ENCODE measurements around the gene TMBIM4.

The TMBIM4 gene

GRCh38 chr12:66141299-66141698 is 28.5 kb downstream of the TMBIM4 start:
- no peak for DNase-seq (ENCODE audit: low read depth in 2 of 2, low spot score in 1 of 2)

DNA sequence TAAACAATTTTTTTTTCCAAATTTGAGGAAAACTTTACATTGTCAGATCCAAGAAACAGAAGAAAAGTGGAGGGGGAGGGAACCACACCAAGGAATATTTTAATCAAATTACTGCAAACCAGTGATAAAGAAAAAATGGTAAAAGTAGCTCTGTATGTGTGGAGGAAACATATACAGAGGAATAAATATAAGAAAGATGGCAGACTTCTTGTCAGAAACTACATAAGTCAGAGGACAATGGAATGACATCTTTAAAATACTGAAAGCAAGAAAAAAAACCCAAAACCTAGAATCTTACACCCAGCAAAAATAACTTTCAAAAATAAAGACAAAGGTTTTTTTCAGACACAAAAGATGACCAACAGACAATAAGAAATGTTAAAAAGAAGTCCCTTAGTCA is 29.1 kb downstream of the TMBIM4 start:
- DNase-seq (ENCODE audit: low read depth in 2 of 2, low spot score in 1 of 2), result no peak

DNA sequence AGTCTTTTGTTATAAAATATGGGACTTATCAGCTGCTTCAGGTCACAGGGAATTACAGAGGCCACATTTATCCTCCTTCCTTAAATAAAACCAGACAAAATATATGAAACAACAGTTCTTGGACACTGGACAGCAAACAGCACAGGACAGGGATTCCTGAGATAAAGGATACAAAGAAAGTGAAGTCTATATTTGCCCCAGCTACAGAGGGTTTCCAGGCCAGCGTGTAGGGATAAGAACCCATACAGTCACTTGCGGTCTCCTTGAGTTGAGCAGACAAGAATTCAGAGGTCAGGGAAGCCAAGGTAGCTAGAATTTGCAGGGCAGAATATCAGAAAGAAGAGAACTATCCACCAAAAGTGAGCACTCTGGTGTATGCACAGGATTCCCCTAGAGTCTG is 30.5 kb downstream of the TMBIM4 start:
- no peak for DNase-seq (ENCODE audit: low read depth in 2 of 2, low spot score in 1 of 2)

DNA sequence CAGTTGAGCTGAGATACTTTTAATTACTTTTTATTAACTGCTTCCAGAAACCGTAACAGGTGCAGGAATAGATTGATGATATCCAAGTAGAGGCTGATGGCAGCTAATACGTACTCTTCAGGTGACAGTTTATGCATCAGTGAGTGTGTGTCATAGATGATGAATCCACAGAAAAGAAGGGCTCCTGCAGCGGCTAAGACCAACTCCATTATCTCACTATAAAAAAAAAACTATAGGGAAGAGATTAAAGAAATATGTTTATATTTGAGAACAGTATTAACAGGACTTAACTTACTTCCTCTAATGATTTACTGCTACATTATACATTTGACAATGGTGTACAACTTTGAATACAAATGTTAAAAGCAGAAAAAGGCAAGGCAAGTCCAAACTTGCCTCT is 31.9 kb downstream of the TMBIM4 start:
- no peak for DNase-seq (ENCODE audit: low read depth in 2 of 2, low spot score in 1 of 2)

- DNase-seq (ENCODE audit: low read depth in 2 of 2, low spot score in 1 of 2), result no peak
Measured at GRCh38 chr12:66132408-66132807, 37.4 kb downstream of the TMBIM4 start.

DNA sequence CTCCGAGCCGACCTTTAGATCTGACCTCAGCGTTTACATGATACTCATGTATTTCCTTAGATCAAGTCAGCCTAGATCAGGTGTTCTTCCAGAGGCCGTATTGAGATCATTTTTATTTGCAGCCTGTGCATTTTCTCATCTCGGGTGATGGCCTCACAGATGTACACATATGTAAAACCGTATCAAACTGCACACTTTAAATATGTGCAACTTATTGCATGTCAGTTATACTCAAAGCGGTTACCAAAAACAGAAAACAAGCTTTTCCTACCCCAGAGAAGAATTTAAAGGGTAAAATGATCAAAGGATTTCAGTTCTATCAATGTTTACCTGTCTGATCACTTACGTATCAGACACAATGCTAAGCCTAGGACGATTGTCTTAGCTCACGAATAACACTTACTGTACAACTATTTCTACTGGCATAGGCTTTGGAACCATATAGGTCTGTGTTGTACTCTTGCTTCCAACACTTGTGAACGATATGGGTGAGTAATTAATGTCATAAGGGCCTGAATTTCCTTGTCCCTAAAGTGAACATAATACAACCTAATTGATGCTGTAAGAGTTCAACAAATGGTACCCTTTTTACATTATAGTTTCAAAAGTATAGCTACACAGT is 38.6 kb downstream of the TMBIM4 start:
- no peak for DNase-seq (ENCODE audit: low read depth in 2 of 2, low spot score in 1 of 2)

- peak; percentile 67 to 78 for DNase-seq (ENCODE audit: low read depth in 2 of 2, low spot score in 1 of 2)
Measured at GRCh38 chr12:66130267-66131066, 39.3 kb downstream of the TMBIM4 start, which contains the start of gene LLPH. LLPH (minus strand) TSS chr12:66130750; CDS start chr12:66129106, 1,644 bp downstream.

- DNase-seq (ENCODE audit: low read depth in 2 of 2, low spot score in 1 of 2), result no peak
Measured at GRCh38 chr12:66129934-66130266, 39.9 kb downstream of the TMBIM4 start.

GRCh38 chr12:66127650-66128049 is 42.1 kb downstream of the TMBIM4 start:
- DNase-seq (ENCODE audit: low read depth in 2 of 2, low spot score in 1 of 2), result no peak

DNA sequence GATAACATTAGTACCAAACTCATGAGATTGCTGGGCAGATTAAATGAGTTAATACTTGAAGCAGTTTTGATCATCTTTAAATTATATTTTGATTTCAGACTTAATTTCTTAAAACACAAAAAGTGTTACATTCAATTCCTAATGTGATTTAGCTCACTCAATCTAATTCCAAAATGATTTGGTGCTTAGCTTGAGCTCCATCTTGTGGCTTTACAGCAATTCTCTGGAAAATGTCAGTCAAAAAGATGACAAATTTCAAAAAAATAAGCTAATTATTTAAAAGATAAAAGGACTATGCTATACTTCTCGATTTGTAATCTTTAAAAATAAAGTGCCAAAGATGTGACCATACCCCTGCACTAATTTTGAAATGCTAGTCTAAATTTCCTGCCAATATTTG is 49.3 kb downstream of the TMBIM4 start:
- DNase-seq (ENCODE audit: low read depth in 2 of 2, low spot score in 1 of 2), result no peak

GRCh38 chr12:66119870-66120241 is 49.9 kb downstream of the TMBIM4 start:
- DNase-seq (ENCODE audit: low read depth in 2 of 2, low spot score in 1 of 2), result no peak

DNA sequence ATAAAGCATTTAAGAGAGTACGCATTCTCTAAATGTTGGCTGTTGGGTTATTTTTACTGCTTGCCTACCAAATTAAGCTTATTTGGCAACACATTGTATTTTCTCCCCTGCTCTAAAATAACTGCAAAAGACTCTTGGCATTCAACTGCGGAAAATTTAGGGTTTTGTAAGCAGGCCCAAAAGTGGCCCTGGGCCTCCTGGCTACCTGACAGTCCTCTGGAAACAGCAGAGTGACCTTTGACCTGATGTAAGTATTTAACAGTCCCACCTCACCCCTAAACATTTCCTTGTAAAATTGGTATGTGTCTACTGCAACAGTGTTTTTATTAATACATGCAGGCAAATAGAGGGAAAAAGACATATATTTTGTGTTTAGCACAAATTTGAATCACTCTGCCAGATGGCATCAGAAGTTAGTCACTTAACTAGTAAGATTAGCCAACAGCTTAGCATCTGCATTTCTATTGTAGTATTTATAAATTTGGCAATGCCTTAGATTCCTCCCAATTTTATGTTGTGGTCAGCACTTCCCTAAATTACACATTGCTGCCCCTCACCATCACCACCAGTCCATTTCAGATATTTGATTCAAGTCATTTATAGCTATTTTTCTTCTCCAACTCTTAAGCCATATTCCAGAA is 50.4 kb downstream of the TMBIM4 start:
- no peak for DNase-seq (ENCODE audit: low read depth in 2 of 2, low spot score in 1 of 2)

DNA sequence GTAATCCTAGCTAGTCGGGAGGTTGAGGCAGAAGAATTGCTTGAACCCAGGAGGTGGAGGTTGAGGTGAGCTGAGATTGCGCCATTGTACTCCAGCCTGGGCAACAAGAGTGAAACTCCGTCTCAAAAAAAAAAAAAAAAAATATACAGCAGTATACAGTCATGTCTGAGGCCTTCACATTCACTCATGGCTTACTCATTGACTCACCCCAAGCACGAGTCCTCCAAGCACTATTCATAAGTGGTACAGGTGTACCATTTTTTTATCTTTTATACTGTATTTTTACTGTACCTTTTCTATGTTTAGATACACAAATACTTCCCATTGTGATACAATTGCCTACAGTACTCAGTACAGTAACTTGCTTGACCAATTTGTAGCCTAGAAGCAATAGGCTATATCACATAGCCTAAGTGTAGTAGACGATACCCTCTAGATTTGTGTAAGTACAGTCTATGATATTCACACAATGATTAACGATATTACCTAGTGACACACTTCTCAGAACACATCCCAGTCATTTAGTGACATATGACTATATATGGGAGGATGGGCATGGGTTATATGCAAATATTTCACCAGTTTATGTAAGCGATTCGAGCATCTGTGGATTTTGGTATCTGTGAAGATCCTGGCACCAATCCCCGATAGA is 51.4 kb downstream of the TMBIM4 start:
- DNase-seq (ENCODE audit: low read depth in 2 of 2, low spot score in 1 of 2), result no peak

- DNase-seq (ENCODE audit: low read depth in 2 of 2, low spot score in 1 of 2), result no peak
Measured at GRCh38 chr12:66117242-66117641, 52.6 kb downstream of the TMBIM4 start.

DNA sequence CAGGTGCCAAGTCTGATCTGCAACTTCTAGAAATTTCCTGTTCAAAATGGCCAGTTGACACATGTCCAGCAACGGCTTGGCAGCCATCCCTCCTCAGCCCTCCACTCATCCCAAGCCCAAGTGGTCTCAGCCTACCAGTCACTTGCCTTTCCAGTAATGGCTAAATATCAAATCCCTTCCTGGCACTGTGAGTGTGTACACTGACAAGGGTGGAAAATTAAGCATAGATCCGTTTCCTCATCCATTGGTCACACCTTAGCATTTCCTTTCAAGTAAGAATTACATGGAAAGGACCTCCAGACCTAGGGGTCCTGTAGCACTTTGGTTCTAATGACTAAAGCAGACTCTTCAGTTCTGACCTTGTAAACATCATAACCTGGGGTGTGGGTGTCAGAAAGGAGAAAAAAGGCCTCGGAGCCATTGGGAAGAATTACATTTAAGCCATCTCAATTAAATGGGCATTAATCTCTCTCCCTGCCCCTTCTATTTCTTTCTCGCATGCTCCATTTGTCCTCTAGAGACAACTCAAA is 54.7 kb downstream of the TMBIM4 start:
- no peak for DNase-seq (ENCODE audit: low read depth in 2 of 2, low spot score in 1 of 2)

DNA sequence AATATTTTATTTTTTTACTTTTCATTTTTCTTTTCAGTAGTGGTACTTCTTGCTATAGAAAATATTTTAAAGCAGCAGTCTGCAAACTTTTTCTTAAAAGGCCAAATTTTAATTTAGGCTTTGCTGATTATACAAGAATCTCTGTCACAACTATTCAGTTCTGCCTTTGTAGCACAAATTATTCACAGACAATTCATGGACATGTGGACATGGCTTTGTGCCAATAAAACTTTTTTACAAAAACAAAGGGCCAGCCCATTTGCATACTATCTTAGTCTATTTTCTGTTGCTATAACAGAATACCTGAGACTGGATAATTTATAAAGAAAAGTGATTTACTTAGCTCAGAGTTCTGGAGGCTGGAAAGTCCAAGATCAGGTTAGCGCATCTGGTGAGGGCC is 56.3 kb downstream of the TMBIM4 start:
- no peak for DNase-seq (ENCODE audit: low read depth in 2 of 2, low spot score in 1 of 2)

GRCh38 chr12:66111605-66112004 is 58.2 kb downstream of the TMBIM4 start:
- no peak for DNase-seq (ENCODE audit: low read depth in 2 of 2, low spot score in 1 of 2)

DNA sequence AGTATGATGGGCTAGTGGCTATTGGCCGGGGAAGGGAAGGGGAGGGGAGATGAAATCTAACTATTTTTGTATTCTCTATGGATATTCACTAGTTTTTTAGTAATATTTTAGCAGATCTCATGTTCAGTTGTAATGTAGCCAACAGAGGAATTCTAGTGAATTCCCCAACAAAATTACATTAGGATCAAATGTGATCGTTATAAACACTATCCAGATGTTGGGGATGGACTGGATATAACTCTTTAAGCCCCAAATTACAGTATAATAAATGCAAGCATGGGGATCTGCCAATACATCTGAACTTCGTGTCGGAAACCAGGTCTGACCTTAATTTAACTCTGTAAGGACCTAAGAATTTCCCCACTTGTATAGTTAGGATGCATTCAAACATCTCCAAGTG is 60.7 kb downstream of the TMBIM4 start:
- no peak for DNase-seq (ENCODE audit: low read depth in 2 of 2, low spot score in 1 of 2)

DNA sequence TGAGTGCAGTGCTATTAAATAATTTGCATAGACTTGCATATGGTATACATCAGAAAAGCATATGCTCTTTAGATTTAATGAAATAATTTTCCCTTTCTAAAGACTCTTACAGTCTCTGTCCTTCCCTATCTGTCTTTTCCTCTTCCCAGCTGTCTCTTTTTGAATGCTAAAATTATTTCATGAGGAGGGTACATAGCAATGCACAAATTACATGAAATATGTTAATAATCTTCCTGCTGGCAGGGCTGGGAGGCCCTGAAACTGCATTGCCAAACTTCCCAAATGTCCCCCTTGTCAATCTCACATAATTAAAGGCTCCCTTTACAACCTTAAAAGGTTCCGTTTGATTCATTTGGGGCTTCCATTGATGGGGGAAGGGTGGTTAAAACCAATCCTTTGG is 61.4 kb downstream of the TMBIM4 start:
- no peak for DNase-seq (ENCODE audit: low read depth in 2 of 2, low spot score in 1 of 2)

DNA sequence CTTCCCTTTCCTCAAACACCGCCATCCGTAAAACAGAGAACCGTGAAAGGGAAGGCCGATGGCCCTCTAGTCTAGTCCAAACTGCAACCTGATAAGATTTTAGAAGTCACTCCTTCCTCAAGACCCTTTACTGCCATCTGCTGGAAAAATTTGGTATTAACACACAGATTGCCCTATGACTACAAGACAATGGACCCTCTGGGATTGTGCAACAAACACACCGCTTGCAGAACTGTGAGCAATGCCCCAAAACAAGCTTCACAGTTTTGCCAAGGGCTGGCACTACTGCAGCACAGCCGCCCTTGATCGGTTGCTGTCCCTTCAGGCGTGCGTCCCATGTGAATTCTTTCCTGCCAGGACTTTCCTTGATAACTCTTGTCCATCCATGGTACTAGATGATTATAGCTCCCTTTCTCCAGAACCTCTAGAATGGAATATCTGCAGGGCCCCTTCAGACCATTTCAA is 62.3 kb downstream of the TMBIM4 start:
- no peak for DNase-seq (ENCODE audit: low read depth in 2 of 2, low spot score in 1 of 2)

GRCh38 chr12:66103016-66103913 is 66.5 kb downstream of the TMBIM4 start:
- no peak for DNase-seq (ENCODE audit: low read depth in 2 of 2, low spot score in 1 of 2)
